ENCODE measurements around the gene NFIX. TPM values are rescaled to one million over a fixed set of nuclear protein-coding genes. Genes with fewer than 3 reads are reported as not detected.

NFIX gene
- total and polyA plus RNA-seq, 12 donors = 1.3 to 72.8 (median 28.6) TPM

DNA sequence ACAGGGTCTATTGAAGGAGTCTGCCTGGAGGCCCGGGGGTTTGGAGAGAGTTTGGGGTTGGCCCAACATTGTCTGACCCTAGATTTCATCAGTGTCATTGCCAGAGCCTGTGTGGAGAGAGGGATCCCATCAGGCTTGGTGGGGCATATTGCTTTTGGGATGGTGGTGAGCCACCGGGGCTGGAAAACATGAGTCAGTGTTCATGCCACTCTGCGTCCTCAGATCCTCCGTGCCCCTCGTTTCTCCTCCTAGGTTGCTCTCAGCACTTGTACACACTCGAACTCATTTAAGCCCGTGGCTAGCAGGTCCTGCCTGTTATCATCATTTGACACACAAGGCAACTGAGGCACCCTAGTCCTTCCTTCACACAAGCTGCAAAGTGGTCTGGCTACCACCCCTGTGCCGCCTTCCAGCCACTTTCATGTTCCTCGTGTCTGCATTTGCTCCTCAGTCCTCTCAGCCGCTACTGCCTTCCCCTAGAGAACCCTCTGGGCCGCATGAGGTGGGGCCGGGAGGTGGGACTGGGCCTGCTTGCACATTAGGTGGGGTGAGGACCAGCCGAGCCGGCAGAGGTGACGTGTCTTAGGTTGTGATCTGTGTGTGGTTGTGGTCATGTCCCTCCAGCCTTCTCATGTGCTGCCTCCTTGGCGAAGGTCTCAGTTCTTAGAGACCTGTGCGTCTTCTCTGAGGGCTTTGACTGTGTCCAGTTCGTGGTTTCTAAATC, 126.4 kb downstream of the NFIX start:
- 82 to 85% (median 83%) methylated on average over 13 to 18 of the region's 18 CpGs for WGBS, 4 donors

DNA sequence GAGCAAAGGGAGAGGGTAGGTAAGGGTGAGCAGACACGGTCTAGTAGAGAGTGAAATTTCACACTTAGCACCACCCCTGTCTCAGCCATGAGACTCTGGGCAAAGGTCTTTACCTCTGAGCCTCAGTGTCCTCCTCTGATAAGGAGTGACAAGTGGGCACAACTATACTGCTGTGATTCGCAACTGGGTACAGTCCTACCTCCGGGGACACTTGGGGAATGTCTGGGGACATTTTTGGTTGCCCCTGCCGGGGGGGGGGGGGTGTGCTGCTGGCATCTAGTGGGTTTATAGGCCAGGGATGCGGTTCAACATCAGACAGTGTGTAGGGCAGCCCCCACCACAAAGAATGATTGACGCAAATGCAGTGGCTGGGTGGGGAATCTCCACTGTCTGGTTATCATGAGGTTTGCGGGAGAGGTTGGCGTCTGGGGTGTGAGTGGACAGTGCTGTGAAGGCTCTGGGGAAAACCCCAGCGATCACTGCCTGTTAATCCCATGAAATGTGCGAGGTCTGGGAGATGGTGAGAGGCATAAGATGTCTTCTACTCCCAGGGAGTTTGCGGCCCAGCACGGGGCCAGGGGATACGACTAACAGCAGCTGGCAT, 127.1 kb downstream of the NFIX start:
- Histone ChIP-seq H3K4me1 (replicated peaks in 1 of 2) (peaks cover 19 to 28% of the 10 kb centered on the region in 2 donors), H3K4me3 (no peak overlapping the region), H3K27me3 (no peaks in the 10 kb centered on the region), H3K36me3 (replicated peaks in 1 of 2) (no peaks in the 10 kb centered on the region), H3K27ac (no peak overlapping the region), H3K9me3 (replicated peaks in 1 of 3) (no peaks in the 10 kb centered on the region)
- DNase-seq = no peak
- TF ChIP-seq, protein P1, sequence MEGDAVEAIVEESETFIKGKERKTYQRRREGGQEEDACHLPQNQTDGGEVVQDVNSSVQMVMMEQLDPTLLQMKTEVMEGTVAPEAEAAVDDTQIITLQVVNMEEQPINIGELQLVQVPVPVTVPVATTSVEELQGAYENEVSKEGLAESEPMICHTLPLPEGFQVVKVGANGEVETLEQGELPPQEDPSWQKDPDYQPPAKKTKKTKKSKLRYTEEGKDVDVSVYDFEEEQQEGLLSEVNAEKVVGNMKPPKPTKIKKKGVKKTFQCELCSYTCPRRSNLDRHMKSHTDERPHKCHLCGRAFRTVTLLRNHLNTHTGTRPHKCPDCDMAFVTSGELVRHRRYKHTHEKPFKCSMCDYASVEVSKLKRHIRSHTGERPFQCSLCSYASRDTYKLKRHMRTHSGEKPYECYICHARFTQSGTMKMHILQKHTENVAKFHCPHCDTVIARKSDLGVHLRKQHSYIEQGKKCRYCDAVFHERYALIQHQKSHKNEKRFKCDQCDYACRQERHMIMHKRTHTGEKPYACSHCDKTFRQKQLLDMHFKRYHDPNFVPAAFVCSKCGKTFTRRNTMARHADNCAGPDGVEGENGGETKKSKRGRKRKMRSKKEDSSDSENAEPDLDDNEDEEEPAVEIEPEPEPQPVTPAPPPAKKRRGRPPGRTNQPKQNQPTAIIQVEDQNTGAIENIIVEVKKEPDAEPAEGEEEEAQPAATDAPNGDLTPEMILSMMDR (IDR thresholded peaks at IDR 0.05) = no peak
- TF ChIP-seq POLR2A (IDR thresholded peaks at IDR 0.05) = no peak
- 75 to 90% (median 85%) methylated on average over 8 to 13 of the region's 13 CpGs for WGBS, 4 donors
- intact Hi-C loops (cut with DNase I) = no loop called here

More for the DNA sequence above, 126.4 kb downstream of the NFIX start:
- intact Hi-C loops (cut with DNase I) = no loop called here
- Histone ChIP-seq H3K4me1 (replicated peaks in 1 of 2) (peaks cover 24 to 34% of the 10 kb centered on the region in 2 donors), H3K27ac (no peak overlapping the region), H3K27me3 (no peaks in the 10 kb centered on the region), H3K4me3 (no peak overlapping the region), H3K36me3 (replicated peaks in 1 of 2) (no peaks in the 10 kb centered on the region), H3K9me3 (replicated peaks in 1 of 3) (no peaks in the 10 kb centered on the region)
- DNase-seq = peak in 1 of 7 donors; percentile 16
- TF ChIP-seq POLR2A (IDR thresholded peaks at IDR 0.05) = no peak
- TF ChIP-seq, protein P1 (IDR thresholded peaks at IDR 0.05) = no peak

DNA sequence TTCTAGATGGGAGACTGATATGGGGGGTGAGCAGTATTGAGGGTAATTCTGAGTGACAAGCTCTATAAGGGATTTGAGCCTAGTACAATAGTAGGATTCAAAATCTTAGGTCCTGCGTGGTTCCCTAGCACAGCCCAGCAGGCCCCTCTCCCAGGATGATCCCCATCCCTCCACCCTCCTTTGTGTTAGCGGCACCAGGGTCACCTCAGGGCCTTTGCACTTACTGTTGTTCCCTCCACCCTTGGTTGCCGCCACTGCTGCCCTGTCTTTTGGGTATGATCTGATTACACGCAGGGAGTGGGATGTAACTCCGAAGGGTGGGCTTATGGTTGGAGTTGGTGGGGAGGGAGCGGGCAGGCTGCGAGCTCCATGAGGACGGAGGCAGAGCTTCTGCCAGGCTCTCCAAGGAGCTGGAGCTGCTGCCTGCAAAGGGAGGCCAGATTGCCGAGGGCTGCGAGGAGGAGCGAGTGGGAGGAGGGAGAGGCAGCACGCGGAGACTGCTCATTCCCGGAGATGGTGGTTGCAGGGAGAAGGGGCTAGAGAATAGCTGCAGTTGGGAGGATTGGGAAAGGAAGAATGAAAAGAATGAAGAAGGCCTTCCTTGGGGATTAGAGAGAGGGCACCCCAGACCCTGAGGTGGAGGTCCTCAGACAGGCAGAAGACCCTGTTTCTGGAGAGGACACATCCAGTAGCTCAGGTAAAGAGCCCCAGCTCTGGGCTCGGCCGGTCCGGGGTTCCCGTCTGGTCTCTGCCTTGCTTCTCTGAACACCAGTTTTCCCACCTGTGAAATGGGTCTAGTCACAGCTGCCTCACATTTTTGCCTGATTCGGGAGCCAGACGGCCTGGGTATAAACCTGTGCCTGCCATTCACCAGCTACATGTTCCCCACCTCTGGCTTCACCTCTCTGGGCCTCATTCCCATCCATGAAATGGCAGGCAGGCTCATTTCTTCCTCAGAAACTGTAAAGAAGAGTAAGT, 128.0 kb downstream of the NFIX start:
- H3K36me3 ChIP-seq (replicated peaks in 1 of 2) = no peaks in the 10 kb centered on the region
- no peak overlapping the region for H3K4me3 ChIP-seq
- whole genome bisulfite sequencing, 4 donors = 88 to 96% (median 92%) methylated on average over 18 to 20 of the region's 20 CpGs
- DNase-seq = no peak
- no peaks in the 10 kb centered on the region for H3K9me3 ChIP-seq (replicated peaks in 1 of 3)
- intact Hi-C loops (cut with DNase I) = no loop called here
- H3K27me3 ChIP-seq = no peaks in the 10 kb centered on the region
- H3K27ac ChIP-seq = no peak overlapping the region
- TF ChIP-seq POLR2A (IDR thresholded peaks at IDR 0.05) = no peak
- TF ChIP-seq, protein P1 (IDR thresholded peaks at IDR 0.05) = no peak
- peaks cover 15 to 23% of the 10 kb centered on the region in 2 donors for H3K4me1 ChIP-seq (replicated peaks in 1 of 2)

DNA sequence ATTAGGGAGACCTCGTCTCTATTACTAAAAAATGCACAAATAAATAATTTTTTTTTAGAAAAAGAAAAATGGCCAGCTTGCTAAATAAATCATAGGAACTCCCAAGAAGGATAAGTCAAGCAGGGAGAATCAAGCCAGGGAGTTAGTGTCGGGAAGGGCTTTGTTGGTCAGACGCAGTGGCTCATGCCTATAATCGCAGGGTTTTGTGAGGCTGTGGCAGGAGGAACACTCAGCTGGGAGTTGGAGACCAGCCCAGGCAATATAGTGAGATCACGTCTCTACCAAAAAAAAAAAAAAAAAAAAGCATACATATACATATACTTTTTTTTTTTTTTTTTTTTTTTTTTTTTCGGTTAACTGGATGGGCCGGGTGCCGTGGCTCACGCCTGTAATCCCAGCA, 131.8 kb downstream of the NFIX start:
- Histone ChIP-seq H3K27ac (no peak overlapping the region), H3K36me3 (replicated peaks in 1 of 2) (no peaks in the 10 kb centered on the region), H3K4me1 (replicated peaks in 1 of 2) (peaks cover 0 to 8% of the 10 kb centered on the region in 2 donors), H3K4me3 (no peak overlapping the region), H3K9me3 (replicated peaks in 1 of 3) (no peaks in the 10 kb centered on the region), H3K27me3 (no peaks in the 10 kb centered on the region)
- intact Hi-C loops (cut with DNase I) = no loop called here
- WGBS, 4 donors = 88 to 96% (median 92%) methylated on average over 9 of the region's 9 CpGs
- DNase-seq = no peak
- TF ChIP-seq, protein P1 (IDR thresholded peaks at IDR 0.05) = no peak
- no peak for TF ChIP-seq POLR2A (IDR thresholded peaks at IDR 0.05)

Measured in adrenal gland (tissue), 12 donors.